Occipital lobe (tissue), 2 donors: ENCODE measurements around the gene TMEM63A. TPM values are rescaled to one million over a fixed set of nuclear protein-coding genes. Genes with fewer than 3 reads are reported as not detected.

Source experiments
- DNase-seq: peaks from one replicate; lab custom pipeline; 2025; lab: John Stamatoyannopoulos, UW
- total RNA-seq: library from RNA; depleted of rRNA; stranded (reverse); fragments of >200 nt; gene quantifications from one replicate; pipeline ENCODE4 v1.2.3, GENCODE V29; 2014

The TMEM63A gene
- total RNA-seq, 1 donor from 2014 or later = 1.1 TPM

DNA sequence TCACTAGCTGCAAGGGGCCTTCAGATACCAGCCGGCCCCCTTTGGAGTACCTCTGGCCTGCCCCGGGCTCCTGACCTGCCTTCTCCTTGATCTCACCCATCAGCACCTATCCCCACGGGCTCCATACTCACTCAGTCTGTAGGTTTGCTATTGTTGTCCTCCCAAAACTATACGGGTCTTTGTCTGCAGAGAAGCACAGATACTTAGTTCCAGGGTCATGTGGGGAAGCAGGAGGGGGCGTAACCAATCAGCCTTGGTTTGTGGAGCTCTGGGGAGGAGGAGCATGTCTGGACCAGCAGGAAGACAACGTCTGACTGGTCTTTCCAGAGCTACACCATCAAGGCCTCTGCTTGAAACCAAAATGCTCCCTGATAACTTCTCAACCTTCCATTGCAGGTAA is 15.2 kb downstream of the TMEM63A start:
- DNase-seq = no peak

DNA sequence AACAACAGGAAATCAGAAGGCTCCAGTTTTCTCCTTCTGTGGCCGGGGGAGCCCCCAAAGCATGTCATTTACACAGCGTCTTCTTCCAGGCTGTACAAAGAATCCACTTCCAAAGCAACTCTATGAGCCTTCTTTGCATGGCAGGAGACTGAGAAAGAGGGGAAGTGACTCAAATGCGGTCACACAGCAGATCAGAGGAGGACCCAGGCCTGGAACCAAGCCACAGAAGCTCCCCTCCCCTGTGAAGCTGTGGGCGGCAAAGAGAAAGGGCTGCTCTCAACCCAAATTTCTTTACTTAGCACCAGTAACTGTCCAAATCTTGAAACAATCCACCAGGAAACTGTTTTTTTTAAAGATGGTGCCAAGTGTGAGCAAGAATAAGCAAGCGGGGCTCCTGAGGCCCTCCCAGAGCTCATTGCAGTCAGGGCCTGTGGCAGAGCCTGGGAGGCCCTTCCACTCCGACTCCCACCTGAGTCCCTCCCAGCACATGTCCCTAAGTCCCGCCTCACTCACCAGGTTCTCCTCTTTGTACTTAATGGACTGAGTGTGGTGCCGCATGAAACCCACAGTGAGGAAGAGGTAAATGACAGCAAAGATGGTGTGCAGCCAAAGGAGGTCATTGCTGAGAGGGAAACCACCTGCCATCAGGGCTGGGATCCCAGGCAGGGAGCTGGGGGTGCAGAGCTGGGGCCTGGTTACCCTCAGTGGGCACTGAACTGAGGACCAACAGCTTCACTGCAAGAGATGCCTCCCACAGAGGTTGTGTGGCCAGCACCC is 15.9 kb downstream of the TMEM63A start:
- DNase-seq = no peak

GRCh38 chr1:225865514-225865913 is 16.7 kb downstream of the TMEM63A start:
- DNase-seq = no peak

DNA sequence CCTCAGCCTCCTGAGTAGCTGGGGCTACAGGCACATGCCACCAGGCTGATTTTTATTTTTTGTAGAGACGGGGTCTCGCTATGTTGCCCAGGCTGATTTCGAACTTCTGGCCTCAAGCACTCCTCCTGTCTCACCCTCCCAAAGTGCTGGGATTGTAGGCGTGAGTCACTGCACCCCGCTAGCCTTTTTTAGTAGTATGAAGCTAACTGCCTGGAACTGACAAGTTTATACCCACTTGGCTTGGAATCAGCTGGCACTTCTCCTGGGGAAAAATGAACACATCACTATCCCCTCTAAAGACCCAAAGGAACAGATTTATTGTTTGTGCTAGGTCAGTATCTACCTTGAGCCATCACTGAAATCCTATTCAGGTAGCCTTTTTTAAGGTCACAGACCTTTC is 19.0 kb downstream of the TMEM63A start:
- no peak for DNase-seq

DNA sequence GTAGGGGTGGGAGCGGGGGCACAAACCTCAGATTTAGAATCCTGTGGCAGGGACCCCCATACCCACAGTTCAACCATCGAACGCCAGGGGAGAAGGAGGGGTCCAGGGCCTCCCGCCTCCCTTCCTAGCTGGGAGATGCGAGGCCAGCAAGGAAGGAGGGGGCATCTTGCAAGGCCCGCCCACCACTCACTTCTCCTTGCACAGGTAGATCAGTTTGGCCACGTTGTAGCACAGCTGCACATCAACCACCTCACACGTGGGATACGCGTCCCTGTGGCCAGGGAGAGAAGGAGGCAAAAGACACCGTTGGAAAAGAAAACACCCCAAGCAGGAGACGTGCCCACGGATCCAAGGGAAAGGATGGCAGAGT is 19.6 kb downstream of the TMEM63A start:
- DNase-seq = no peak

DNA sequence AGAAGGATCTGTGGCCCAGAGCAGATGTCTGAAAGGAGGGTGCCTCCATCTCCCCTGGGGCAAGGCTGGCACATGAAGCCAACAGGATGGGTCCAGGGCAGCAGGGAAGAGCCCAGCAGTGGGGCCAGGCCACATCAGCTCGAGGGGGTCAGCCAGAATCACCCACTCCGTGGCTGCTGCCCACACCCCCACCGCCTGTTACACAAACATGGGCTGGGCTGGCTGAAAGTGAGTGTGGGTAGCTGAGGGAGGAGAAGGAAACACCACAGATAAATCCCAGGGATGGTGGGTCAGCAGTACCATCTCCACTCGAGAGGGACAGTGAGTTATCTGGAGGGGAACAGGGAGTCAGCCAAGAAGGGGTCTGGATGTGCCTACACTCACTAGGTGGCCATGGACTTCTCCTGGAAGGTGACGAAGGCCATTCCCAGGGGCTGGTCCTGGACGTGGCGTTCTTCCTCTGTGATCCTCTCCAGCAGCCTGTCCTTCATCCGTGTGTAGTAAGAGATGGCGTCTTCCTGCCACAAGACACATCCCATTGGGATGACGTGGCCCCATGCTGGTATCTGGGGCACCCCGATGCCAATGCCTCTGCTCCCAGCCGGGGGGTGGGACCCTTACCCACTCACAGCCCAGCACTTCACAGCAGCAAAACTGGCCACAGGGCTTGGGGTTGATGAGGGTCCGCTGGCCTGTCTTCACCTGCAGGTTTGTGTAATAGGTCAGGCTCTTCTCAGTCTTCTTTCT is 20.2 kb downstream of the TMEM63A start:
- DNase-seq = no peak

DNA sequence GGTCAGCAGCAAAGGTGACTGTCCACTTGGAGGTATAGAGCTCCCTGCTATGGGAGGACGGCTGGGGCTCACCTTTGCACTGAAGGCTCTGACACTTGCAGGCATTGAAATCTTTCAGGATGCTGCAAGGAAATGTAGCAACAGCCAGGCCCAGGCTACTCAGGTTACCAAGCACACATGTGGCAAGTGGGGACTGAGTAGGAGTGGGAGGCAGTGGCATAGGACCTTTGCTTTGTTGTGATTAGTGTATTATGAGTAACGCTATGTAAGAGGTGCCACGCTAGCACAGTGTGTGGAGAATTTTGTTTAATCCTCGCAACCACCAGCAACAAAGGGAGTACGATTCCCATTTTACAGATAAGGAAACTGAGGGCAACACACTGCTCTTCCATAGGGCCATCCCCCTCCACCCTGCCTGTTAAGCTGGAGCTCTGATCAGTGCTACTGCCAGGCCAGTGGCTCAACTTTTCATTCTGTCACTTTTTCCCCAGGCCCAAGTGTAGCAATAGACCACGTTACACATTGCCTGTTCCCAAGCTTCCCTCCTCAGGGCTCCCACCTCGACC is 21.2 kb downstream of the TMEM63A start:
- DNase-seq = no peak

DNA sequence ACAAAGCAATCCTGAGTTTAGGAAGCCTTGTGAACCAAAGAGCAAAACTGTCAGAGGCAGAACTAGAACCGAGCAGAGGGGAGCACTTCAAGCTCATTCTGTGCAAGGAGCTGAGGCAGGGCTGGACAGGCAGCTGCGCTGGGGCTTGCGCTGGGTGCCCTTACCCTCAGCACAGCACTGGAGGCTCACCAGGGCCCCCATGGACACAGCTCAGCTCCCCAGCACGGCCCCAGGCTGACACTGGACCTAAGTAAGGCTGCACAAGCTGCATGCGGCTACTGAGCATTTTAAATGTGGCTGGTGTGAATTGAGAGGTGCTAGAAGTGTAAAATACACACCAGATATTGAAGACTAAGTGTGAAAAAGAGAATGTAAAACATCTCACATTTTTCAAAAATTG is 22.1 kb downstream of the TMEM63A start:
- DNase-seq = no peak

DNA sequence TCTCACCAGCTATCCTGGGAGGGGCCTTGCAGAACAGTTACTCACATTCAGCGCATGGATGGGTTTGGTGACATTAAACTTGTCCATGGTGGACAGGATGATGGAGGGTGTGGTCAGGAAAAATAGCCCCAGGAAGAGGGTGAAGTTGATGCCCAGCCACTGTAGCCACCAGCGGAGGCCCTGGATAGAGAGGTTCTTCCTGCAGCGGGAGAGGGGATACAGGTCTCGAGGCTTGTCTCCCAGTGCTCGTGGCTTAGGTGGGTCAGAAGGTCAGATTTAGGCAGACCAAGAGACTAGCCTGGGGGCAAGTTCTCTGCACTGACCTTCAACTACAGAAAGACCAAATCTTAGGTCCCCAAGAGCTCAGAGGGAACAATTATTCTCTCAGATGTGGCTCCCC is 23.0 kb downstream of the TMEM63A start:
- DNase-seq = no peak

DNA sequence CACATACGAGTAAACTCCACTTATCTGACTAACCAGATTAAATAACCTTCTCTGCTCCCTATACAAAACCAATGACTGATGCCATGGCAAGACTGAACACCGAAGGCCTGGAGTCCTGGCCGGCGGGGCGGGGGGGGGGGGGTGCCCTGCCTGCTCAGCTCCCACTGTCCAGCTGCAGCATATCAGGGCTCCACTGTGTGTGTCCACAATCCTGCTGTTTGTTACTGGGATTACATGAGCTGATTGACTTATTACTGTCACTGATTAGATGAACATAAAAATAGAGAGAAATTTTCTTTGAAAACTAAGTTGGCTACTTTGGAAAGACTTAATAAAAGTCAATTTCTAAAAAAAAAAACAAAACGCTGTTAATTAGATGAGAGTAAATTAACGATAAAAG is 24.9 kb downstream of the TMEM63A start:
- no peak for DNase-seq

DNA sequence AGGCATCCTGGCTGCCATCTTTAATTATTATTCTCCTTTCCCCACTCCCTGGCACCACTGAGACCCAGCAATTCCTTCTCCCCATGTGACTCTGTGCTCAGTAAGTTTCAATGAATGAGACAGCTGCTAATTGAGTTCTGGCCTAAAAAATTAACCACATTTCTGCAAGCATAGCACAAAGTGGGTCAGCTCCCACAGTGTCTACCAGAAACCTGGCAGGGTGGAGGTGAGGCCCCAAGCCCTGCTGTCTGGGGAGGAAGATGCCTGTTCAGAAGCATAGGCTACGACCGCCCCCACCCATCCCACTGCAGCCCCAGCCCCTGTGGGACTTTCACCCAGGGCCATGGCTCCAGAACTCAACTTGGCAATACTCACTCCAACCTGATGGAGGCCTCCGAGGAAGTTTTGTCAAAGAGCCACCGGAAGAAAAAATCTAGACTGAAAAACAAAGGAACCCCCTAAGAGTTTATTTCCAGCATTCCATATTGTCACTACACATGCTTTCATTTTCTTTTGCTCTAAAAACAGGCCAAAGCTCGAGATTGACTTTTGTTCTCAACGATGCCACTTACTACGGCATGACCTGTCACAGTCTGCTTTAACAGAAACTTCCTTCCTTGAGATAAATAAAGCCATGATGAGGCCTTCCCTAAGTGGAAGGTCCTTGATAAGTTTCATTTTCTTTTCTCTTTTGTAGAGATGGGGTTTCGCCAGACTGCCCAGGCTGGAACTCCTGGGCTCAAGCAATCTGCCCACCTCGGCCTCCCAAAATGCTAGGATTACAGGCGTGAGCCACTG is 26.5 kb downstream of the TMEM63A start:
- DNase-seq = no peak

DNA sequence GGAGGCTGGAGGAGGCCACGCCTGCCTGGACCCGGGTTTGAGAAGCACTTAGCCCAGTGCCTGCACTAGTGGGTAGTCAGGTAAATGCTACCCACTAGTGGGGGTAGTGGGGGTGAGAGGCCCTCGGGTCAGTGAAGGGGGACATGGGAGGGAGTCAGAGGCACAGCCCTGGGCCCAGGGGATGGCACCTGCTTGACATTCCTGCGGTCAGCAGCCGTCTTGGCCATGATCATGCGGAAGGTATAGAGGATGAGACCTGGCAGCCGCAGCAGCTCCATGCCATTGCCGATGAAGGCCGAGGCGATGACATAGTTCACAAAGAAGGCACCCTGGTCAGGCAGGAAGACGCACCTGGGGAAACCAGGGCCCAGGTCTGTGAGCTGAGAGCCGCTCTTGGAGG is 28.7 kb downstream of the TMEM63A start:
- DNase-seq = no peak

DNA sequence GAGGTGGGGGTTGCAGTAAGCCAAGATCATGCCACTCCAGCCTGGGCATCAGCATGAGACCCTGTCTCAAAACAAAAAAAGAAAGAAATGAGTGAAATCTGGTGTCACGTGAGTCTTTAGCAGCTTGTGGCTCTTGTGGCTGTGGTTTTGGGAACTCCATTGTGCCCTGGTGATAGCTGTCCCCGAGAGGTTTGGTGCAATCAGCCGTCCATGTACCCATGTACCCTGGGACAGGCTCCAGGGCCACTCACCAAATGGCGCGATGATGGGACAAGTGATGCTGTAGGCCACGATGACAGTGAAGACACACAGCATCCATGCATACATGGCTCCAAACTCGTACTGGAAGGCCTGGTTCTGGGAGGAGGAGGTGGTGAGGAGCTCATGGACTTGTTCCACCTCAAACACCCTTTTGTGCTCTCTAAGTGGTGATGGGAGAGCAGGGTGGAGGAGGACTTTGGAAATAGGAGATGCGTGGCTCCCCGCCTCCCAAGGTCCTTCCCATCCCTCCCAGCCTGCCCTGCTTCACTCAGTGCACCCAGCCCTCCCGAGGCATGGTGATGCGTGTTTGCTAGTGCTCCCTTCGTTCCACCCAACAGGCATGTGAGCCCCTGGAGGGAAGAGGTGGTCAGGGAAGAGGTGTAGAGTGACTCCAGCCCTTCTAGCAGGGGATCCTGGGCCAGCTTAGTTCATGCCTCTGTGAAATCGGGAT is 29.6 kb downstream of the TMEM63A start:
- DNase-seq = no peak

DNA sequence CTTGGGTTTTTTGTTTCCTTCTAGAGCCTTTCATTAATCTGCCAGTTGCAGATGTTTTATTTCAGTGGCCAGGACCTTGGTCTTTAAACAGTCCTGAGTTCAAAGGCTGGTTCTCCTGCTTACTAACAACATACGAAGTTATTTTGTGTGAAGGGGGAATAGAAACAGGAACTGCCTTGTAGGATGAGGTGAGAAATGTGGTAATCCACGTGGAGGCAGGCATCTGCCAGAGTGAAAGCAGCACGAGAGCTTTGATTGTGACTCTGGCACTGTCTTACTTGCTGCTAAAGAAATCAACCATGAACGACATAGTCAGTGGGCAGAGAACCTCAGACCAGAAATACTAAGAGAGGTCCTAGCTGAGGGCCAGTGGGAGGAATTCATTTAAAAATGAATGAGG is 30.4 kb downstream of the TMEM63A start:
- no peak for DNase-seq

GRCh38 chr1:225850370-225850769 is 31.8 kb downstream of the TMEM63A start:
- no peak for DNase-seq

GRCh38 chr1:225849925-225850324 is 32.3 kb downstream of the TMEM63A start:
- DNase-seq = no peak

GRCh38 chr1:225848030-225848955 is 33.9 kb downstream of the TMEM63A start:
- DNase-seq = peak; percentile 31

GRCh38 chr1:225847610-225848009 is 34.6 kb downstream of the TMEM63A start:
- DNase-seq = no peak

DNA sequence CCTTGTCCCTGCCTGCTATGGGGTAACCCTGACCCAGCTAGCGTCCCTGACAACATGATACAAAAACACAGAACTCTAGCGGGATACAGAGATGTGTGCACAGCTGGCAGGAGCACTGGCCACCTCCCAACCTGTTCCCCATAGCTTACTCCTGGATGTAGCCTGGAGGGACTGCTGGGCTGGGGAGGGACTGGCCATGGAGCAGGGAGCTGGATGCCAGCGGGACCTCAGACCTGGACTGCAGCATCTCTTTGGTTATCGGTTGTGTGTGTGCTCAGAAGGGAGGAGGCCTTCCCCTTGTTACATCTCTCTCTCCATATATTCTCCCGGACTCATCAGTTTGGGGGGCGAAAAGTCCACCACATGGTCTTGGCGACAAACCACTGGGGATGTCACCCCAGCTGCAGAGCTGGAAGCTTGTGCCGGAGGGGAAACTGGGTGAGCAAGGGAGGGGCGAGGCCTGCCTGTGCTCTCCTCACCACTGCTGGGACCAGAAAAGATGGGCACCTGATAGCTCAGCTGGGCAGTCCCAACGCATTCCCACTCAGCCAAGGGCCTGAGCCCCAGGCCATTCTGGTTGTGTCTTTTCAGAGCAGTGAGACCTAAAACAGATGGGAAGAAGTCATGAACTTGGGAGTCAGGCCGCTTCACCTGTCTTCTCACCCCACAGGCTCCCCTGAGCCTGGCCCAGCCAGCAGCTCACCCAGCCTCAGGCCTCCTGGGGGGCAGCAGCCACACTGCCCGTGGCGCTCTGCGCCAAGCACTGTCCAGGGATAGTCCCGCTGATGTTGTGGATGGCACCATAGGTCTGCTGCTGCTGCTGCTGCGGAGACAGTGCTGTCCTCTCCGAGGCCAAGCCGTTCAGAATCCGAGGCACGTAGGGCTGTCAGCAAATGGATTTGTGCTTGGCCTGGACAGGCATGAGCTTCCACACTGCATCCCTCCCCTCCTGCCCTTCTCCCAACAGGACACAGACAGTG is 35.6 kb downstream of the TMEM63A start:
- DNase-seq = no peak
